K562 (cell line): ENCODE results near the gene FTL. TPM values are rescaled to one million over a fixed set of nuclear protein-coding genes. Genes with fewer than 3 reads are reported as not detected.

Experiments used
- BRD4 ChIP-seq: fragments of 200-600 bp; sonication (generic); IDR thresholded peaks from 2 replicates; pipeline ENCODE4 v1.6.1; 2017; ENCODE audit warnings: inconsistent platforms
- CBFA2T3 ChIP-seq: fragments of 450-650 bp; IDR thresholded peaks from 2 replicates; pipeline ENCODE4 v1.6.1; 2017
- ESRRB ChIP-seq: fragments of 250-450 bp; sonication (Bioruptor Pico); IDR thresholded peaks from 2 replicates; pipeline ENCODE4 v1.5.0; 2020; ENCODE audit warnings: mild to moderate bottlenecking, moderate library complexity, borderline replicate concordance
- EZH2 ChIP-seq: IDR thresholded peaks from 2 replicates; pipeline ENCODE4 v1.6.1; 2012; ENCODE audit warnings: low read depth, mild to moderate bottlenecking, inconsistent platforms, low read length, borderline replicate concordance
- HOXB6 ChIP-seq: fragments of 250-450 bp; sonication (Bioruptor Pico); IDR thresholded peaks from 2 replicates; pipeline ENCODE4 v1.5.1; 2022; ENCODE audit warnings: mild to moderate bottlenecking, borderline replicate concordance
- ILK ChIP-seq: fragments of 450-650 bp; IDR thresholded peaks from 2 replicates; pipeline ENCODE4 v1.6.1; 2016; ENCODE audit warnings: missing genetic modification characterization, low read depth, mild to moderate bottlenecking, missing compliant biosample characterization, moderate library complexity, borderline replicate concordance
- MEIS2 ChIP-seq: fragments of 450-650 bp; IDR thresholded peaks from 2 replicates; pipeline ENCODE4 v1.6.1; 2014; ENCODE audit warnings: mild to moderate bottlenecking; ENCODE audit not compliant: partially characterized antibody
- NCOA4 ChIP-seq: fragments of 450-650 bp; IDR thresholded peaks from 2 replicates; pipeline ENCODE4 v1.6.1; 2018; ENCODE audit warnings: mild to moderate bottlenecking; ENCODE audit not compliant: partially characterized antibody
- RBM14 ChIP-seq: fragments of 200-400 bp; formaldehyde crosslinking; IDR thresholded peaks from 2 replicates; pipeline ENCODE4 v1.6.1; 2018; ENCODE audit warnings: low read depth, mild to moderate bottlenecking, low read length, moderate library complexity, borderline replicate concordance; ENCODE audit not compliant: insufficient read depth
- XRCC5 ChIP-seq: fragments of 200-400 bp; formaldehyde crosslinking; IDR thresholded peaks from 2 replicates; pipeline ENCODE4 v1.6.1; 2017; ENCODE audit warnings: low read depth, mild to moderate bottlenecking, low read length
- ZFX ChIP-seq: sonication (generic); formaldehyde crosslinking; IDR thresholded peaks from 2 replicates; pipeline ENCODE4 v1.8.0; 2022; ENCODE audit warnings: mild to moderate bottlenecking, missing genetic modification reagents, moderate library complexity
- ZKSCAN3 ChIP-seq: fragments of 250-450 bp; sonication (Bioruptor Pico); IDR thresholded peaks from 2 replicates; pipeline ENCODE4 v1.4.0; 2020
- ZNF133 ChIP-seq: fragments of 250-450 bp; sonication (Bioruptor Pico); IDR thresholded peaks from 2 replicates; pipeline ENCODE4 v1.4.0; 2020; ENCODE audit warnings: mild to moderate bottlenecking
- ZNF24 ChIP-seq: fragments of 450-650 bp; IDR thresholded peaks from 2 replicates; pipeline ENCODE4 v1.6.1; 2016
- ZNF449 ChIP-seq: fragments of 250-450 bp; sonication (Bioruptor Pico); IDR thresholded peaks from 2 replicates; pipeline ENCODE4 v1.8.0; 2022; ENCODE audit warnings: moderate library complexity, mild to moderate bottlenecking, inconsistent platforms
- ZSCAN32 ChIP-seq: fragments of 450-650 bp; formaldehyde crosslinking; IDR thresholded peaks from 2 replicates; pipeline ENCODE4 v1.4.0; 2020; ENCODE audit warnings: mild to moderate bottlenecking, moderate library complexity
- polyA plus RNA-seq, 8 experiments: library from polyadenylated mRNA; depleted of rRNA in 4 of 8; stranded (reverse) in 5 of 8; unstranded in 3 of 8; fragments of >200 nt; fragmentation: Nextera tagmentation in 2 of 8; fragmentation: Illumina TruSeq in 1 of 8; extraction: Ambion mirVana in 2 of 8; extraction: Trizol in 1 of 8; gene quantifications; 2 replicates each; pipeline versions ENCODE4 v1.2.1 to v1.2.3, GENCODE V29; 2011 to 2014; ENCODE audit warnings: inconsistent platforms in 1 of 8, missing spikeins in 1 of 8
- total RNA-seq, 7 experiments: library from RNA; depleted of rRNA in 6 of 7; stranded (reverse); fragments of >200 nt in 6 of 7; fragmentation: Illumina TruSeq in 2 of 7; extraction: Trizol in 2 of 7; gene quantifications; 2 replicates each; pipeline versions ENCODE4 v1.2.1 to v1.2.3, GENCODE V29; 2011 to 2021; ENCODE audit warnings: low replicate concordance in 1 of 7
- TF ChIP-seq, protein P1 (sequence below): fragments of 450-650 bp; IDR thresholded peaks from 2 replicates; pipeline ENCODE4 v1.6.1; 2016; ENCODE audit warnings: missing biosample characterization, missing genetic modification characterization
- TF ChIP-seq, protein P2 (sequence below): fragments of 250-450 bp; sonication (Bioruptor Pico); IDR thresholded peaks from 2 replicates; pipeline ENCODE4 v1.8.0; 2021; ENCODE audit warnings: borderline replicate concordance, mild to moderate bottlenecking, moderate library complexity; ENCODE audit not compliant: poor library complexity, severe bottlenecking
- TF ChIP-seq, protein P3 (sequence below), 2 experiments: fragments of 450-650 bp; conservative IDR thresholded peaks; 2 replicates each; pipeline ENCODE4 v1.6.1; 2017; ENCODE audit warnings: mild to moderate bottlenecking in 2 of 2, moderate library complexity in 2 of 2
- TF ChIP-seq, protein P4 (sequence below), 3 experiments: IDR thresholded peaks in 2 of 3; conservative IDR thresholded peaks in 1 of 3; 2 replicates each; pipeline ENCODE4 v1.5.1; 2011 to 2012; ENCODE audit warnings: low read length in 3 of 3, mild to moderate bottlenecking in 3 of 3, control low read depth in 2 of 3, improper control_type of control experiment in 1 of 3, inconsistent platforms in 1 of 3, low read depth in 1 of 3, mixed read lengths in 1 of 3, moderate library complexity in 1 of 3; ENCODE audit not compliant: insufficient read depth in 2 of 3

The FTL gene
- total and polyA plus RNA-seq, 9 of the 15 experiments (the other 6 are each of a cell fraction or from before 2014, with no cell fraction given), result 1,231 to 27,415 (median 3,965) TPM

DNA sequence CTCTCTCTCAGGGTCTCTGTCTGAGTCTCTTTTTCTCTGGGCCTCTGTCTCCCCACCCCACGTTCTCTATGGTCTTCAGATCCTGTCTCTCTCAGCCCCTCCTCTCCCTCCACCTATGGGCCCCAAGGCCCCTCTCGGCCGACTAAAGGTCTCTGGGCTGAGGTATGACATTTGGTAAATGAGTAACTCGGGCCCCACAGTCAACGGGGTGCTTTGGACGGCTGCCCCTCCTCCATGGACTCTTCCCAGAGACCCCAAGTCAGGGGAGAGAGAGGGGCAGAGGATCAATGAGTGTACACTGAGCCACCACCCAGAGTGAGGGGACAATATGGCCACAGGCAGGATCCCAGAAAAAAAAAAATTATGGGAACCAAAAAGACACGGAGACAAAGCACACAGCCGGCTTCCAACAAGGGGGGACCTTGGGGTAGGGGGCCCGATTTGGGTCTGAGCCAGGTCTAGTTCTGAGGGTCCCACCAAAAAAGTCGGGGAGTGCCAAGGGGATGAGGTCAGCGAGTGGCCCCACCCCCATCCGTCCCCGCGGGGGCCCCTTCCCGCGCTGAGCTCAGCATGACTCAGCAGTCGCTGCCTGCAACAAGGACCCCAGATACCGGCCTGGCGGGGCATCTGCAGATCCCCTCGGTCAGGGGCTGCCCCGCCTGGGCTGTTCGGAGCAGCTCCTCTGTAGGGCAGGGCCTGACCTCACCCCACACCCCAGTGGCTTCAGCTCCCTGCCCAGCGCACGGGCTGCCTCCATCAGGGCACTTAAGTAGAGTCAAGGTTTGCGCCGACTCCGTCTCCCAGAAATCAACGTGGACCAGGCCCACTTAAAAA is 1.5 kb upstream of the FTL start (continued):
- TF ChIP-seq ZNF449 (no peak; the same call in 1 of the 2 replicates), ILK (tag) (no peak), XRCC5 (no peak; the same call in 1 of the 2 replicates), CBFA2T3 (peak; percentile 68), ZNF133 (no peak), RBM14 (no peak), NCOA4 (peak; percentile 21), ZSCAN32 (CRISPR knock-in tag) (0 out of 2 replicates have a peak, but pooled peaks have one; percentile 0), MEIS2 (no peak), ESRRB (CRISPR knock-in tag) (peak; percentile 67; the same call in 1 of the 2 replicates), HOXB6 (CRISPR knock-in tag) (no peak), ZFX (CRISPR knock-in tag) (peak; percentile 82), BRD4 (peak; percentile 67), EZH2 (no peak), ZNF24 (no peak), ZKSCAN3 (CRISPR knock-in tag) (no peak)
- TF ChIP-seq, protein P1, sequence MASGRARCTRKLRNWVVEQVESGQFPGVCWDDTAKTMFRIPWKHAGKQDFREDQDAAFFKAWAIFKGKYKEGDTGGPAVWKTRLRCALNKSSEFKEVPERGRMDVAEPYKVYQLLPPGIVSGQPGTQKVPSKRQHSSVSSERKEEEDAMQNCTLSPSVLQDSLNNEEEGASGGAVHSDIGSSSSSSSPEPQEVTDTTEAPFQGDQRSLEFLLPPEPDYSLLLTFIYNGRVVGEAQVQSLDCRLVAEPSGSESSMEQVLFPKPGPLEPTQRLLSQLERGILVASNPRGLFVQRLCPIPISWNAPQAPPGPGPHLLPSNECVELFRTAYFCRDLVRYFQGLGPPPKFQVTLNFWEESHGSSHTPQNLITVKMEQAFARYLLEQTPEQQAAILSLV (tag), result peak; percentile 49
- TF ChIP-seq, protein P2, sequence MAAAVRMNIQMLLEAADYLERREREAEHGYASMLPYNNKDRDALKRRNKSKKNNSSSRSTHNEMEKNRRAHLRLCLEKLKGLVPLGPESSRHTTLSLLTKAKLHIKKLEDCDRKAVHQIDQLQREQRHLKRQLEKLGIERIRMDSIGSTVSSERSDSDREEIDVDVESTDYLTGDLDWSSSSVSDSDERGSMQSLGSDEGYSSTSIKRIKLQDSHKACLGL, result no peak
- TF ChIP-seq, protein P3, sequence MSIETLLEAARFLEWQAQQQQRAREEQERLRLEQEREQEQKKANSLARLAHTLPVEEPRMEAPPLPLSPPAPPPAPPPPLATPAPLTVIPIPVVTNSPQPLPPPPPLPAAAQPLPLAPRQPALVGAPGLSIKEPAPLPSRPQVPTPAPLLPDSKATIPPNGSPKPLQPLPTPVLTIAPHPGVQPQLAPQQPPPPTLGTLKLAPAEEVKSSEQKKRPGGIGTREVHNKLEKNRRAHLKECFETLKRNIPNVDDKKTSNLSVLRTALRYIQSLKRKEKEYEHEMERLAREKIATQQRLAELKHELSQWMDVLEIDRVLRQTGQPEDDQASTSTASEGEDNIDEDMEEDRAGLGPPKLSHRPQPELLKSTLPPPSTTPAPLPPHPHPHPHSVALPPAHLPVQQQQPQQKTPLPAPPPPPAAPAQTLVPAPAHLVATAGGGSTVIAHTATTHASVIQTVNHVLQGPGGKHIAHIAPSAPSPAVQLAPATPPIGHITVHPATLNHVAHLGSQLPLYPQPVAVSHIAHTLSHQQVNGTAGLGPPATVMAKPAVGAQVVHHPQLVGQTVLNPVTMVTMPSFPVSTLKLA (conservative IDR thresholded peaks at IDR 0.05), result peak; percentile 61 to 83
- TF ChIP-seq, protein P4, sequence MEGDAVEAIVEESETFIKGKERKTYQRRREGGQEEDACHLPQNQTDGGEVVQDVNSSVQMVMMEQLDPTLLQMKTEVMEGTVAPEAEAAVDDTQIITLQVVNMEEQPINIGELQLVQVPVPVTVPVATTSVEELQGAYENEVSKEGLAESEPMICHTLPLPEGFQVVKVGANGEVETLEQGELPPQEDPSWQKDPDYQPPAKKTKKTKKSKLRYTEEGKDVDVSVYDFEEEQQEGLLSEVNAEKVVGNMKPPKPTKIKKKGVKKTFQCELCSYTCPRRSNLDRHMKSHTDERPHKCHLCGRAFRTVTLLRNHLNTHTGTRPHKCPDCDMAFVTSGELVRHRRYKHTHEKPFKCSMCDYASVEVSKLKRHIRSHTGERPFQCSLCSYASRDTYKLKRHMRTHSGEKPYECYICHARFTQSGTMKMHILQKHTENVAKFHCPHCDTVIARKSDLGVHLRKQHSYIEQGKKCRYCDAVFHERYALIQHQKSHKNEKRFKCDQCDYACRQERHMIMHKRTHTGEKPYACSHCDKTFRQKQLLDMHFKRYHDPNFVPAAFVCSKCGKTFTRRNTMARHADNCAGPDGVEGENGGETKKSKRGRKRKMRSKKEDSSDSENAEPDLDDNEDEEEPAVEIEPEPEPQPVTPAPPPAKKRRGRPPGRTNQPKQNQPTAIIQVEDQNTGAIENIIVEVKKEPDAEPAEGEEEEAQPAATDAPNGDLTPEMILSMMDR (IDR thresholded peaks at IDR 0.05 in 2 of 3, conservative IDR thresholded peaks at IDR 0.05 in 1 of 3; ENCODE audit: insufficient read depth in 2 of 3, low read depth in 1 of 3, low read length in 3 of 3), result peak in 1 of 3 experiments; percentile 4; a peak in 2 of 6 replicates
